Measurements from ENCODE around the gene GIPR.

DNA sequence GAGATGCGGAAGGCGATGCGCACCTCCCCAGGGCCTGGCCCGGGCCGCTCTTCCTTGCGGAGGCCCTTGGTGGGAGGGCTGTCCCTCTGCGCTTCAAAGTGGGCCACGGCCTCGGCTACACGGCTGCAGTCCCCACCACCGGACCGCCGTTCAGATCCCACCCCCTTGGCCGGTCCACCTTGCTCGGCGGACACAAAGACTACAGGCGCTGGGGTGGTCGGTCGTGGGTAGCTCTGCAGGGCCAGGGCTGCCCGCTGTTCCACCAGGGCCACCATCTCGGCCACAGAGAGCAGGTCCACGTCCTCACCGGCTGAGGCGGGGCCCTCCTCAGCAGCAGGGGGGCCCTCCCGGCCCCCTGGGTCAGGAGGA lies 44.7 kb downstream of the GIPR start:
- TF ChIP-seq, protein P1, sequence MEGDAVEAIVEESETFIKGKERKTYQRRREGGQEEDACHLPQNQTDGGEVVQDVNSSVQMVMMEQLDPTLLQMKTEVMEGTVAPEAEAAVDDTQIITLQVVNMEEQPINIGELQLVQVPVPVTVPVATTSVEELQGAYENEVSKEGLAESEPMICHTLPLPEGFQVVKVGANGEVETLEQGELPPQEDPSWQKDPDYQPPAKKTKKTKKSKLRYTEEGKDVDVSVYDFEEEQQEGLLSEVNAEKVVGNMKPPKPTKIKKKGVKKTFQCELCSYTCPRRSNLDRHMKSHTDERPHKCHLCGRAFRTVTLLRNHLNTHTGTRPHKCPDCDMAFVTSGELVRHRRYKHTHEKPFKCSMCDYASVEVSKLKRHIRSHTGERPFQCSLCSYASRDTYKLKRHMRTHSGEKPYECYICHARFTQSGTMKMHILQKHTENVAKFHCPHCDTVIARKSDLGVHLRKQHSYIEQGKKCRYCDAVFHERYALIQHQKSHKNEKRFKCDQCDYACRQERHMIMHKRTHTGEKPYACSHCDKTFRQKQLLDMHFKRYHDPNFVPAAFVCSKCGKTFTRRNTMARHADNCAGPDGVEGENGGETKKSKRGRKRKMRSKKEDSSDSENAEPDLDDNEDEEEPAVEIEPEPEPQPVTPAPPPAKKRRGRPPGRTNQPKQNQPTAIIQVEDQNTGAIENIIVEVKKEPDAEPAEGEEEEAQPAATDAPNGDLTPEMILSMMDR (IDR thresholded peaks at IDR 0.05; ENCODE audit: low read depth, low read length, poor library complexity, severe bottlenecking) = no peak
- TF ChIP-seq EZH2phosphoT487 (IDR thresholded peaks at IDR 0.05; ENCODE audit: borderline replicate concordance, low read length) = no peak

Measured in DOHH2 (cell line).